ENCODE results near the gene PGAP1. TPM values are rescaled to one million over a fixed set of nuclear protein-coding genes. Genes with fewer than 3 reads are reported as not detected.

PGAP1 gene, protein sequence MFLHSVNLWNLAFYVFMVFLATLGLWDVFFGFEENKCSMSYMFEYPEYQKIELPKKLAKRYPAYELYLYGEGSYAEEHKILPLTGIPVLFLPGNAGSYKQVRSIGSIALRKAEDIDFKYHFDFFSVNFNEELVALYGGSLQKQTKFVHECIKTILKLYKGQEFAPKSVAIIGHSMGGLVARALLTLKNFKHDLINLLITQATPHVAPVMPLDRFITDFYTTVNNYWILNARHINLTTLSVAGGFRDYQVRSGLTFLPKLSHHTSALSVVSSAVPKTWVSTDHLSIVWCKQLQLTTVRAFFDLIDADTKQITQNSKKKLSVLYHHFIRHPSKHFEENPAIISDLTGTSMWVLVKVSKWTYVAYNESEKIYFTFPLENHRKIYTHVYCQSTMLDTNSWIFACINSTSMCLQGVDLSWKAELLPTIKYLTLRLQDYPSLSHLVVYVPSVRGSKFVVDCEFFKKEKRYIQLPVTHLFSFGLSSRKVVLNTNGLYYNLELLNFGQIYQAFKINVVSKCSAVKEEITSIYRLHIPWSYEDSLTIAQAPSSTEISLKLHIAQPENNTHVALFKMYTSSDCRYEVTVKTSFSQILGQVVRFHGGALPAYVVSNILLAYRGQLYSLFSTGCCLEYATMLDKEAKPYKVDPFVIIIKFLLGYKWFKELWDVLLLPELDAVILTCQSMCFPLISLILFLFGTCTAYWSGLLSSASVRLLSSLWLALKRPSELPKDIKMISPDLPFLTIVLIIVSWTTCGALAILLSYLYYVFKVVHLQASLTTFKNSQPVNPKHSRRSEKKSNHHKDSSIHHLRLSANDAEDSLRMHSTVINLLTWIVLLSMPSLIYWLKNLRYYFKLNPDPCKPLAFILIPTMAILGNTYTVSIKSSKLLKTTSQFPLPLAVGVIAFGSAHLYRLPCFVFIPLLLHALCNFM
- 10.5 to 22.5 TPM (median 12.3 TPM) in 3 replicates for total RNA-seq
- long read RNA-seq, full-length matches to known transcripts, result 2 of 2 reads
- long read RNA-seq, partial matches to known transcripts, result 0 of 2 reads
- long read RNA-seq, other reads (novel, unspliced or antisense), result 0 of 2 reads

DNA sequence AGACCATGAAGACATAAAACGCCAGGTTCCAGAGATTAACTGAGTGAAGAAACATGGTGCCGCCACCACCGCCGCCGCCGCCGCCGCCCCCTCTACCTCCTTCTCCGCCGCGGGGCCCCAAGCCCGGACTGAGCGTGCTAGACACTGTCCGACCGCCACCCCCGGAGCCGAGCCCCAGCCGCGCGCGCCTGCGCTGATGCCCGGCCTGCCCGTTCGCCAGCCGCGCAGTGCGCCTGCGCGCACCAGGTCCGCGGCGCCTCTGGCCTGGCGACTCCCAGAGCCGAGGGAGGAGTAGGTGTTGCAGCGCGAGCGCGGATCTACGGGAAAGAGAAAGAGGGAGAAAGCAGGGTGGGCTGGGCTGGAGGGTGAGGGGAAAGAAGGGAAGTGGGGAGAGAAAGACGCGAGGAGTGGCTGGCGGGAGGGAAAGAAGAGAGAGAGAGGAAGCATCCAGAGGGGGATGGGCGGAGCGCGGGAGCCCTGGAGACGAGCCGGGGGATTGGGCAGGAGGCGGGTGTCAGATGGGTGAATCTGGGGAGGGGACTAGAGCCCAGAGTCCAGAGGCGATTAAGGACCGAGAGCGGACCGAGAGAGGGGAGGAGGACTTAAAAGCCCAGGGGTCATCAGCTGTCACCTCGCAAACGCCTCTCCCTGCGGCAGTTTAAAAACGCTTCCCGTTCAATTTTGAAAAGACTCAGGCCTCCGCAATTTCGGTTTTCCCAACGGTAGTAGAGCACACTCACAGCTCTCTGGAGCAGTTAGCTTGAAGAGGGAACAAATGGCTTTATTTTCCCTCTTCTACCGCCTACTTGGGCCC, at the start of gene PGAP1:
Gene PGAP1, minus strand, starts transcription at position 146 of the 814 bp plus-strand sequence. Its CDS starts 91 bp downstream, at position 55.
- H3K27me3 Mint-ChIP-seq (ENCODE audit: low read depth), result no peaks in the 10 kb centered on the region
- H3K36me3 Mint-ChIP-seq (ENCODE audit: low read depth), result no peaks in the 10 kb centered on the region
- peaks cover 22% of the 10 kb centered on the region for H3K4me1 Mint-ChIP-seq (ENCODE audit: low read depth)
- peak within 1 kb of the TSS; percentile 99 for H3K27ac Mint-ChIP-seq (ENCODE audit: unreplicated experiment)
- TF ChIP-seq, protein P1, sequence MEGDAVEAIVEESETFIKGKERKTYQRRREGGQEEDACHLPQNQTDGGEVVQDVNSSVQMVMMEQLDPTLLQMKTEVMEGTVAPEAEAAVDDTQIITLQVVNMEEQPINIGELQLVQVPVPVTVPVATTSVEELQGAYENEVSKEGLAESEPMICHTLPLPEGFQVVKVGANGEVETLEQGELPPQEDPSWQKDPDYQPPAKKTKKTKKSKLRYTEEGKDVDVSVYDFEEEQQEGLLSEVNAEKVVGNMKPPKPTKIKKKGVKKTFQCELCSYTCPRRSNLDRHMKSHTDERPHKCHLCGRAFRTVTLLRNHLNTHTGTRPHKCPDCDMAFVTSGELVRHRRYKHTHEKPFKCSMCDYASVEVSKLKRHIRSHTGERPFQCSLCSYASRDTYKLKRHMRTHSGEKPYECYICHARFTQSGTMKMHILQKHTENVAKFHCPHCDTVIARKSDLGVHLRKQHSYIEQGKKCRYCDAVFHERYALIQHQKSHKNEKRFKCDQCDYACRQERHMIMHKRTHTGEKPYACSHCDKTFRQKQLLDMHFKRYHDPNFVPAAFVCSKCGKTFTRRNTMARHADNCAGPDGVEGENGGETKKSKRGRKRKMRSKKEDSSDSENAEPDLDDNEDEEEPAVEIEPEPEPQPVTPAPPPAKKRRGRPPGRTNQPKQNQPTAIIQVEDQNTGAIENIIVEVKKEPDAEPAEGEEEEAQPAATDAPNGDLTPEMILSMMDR (IDR thresholded peaks at IDR 0.05), result no peak
- DNase-seq (ENCODE audit: low spot score), result peak; percentile 95
- no peaks in the 10 kb centered on the region for H3K9me3 Mint-ChIP-seq (ENCODE audit: low read depth)
- H3K4me3 Mint-ChIP-seq (ENCODE audit: unreplicated experiment), result peak within 1 kb of the TSS; percentile 99

DNA sequence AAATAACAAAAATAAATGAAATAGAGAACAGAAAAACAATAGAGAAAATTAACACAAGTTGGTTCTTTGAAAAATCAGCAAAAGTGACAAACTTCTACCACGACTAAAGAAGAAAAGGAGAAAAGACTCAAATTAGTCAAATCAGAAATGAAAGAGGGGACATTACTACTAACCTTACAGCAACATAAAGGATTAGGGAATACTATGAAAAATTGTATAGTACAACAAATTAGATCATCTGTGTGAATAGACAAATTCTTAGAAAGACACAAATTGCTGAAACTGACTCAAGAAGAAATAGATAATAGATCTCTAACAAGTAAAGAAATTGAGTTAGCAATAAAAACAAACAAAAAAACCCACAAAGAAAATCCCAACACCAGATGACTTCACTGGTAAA, 48.5 kb upstream of the PGAP1 start:
- Mint-ChIP-seq H3K27me3 (ENCODE audit: low read depth) (no peaks in the 10 kb centered on the region), H3K36me3 (ENCODE audit: low read depth) (peaks cover 1% of the 10 kb centered on the region), H3K4me3 (ENCODE audit: unreplicated experiment) (no peak overlapping the region), H3K4me1 (ENCODE audit: low read depth) (no peaks in the 10 kb centered on the region), H3K9me3 (ENCODE audit: low read depth) (peaks cover 4% of the 10 kb centered on the region), H3K27ac (ENCODE audit: unreplicated experiment) (no peak overlapping the region)
- TF ChIP-seq, protein P1 (IDR thresholded peaks at IDR 0.05), result no peak
- DNase-seq (ENCODE audit: low spot score), result no peak

DNA sequence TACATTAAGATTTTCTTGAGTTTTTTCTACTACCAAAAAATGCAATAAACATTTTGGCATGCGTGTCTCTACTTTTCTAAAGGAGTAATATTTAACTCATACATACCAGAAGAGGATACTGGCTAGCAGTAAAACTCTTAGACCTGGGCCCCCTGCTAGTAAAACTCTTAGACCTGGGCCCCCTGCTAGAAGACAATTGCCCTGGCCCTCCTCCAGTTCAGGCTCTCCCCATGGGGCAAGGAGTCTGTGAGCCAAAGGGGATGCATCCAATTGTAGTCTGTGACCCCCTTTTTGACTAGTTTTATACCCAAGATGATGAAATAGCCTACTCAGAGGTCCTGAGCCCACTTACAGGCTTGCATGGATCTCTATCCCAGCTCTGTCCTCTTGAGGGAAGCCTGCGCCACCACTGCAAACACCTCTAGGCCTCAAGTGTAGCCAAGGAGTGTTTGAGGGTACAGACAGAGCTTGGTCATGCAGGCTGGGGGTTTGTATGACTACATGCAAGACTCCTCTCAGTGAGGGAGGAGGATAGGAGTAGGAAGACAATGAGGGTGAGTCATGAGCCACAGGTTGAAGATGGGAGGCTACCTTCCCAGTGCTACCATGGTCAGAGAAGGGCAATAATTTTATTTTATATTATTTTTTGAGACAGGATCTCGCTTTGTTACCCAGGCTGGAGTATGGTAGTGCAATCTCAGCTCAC, 45.2 kb upstream of the PGAP1 start:
- H3K36me3 Mint-ChIP-seq (ENCODE audit: low read depth), result peaks cover 1% of the 10 kb centered on the region
- H3K27ac Mint-ChIP-seq (ENCODE audit: unreplicated experiment), result no peak overlapping the region
- H3K9me3 Mint-ChIP-seq (ENCODE audit: low read depth), result peaks cover 4% of the 10 kb centered on the region
- H3K4me3 Mint-ChIP-seq (ENCODE audit: unreplicated experiment), result no peak overlapping the region
- TF ChIP-seq, protein P1 (IDR thresholded peaks at IDR 0.05), result no peak
- DNase-seq (ENCODE audit: low spot score), result no peak
- no peaks in the 10 kb centered on the region for H3K27me3 Mint-ChIP-seq (ENCODE audit: low read depth)
- peaks cover 9% of the 10 kb centered on the region for H3K4me1 Mint-ChIP-seq (ENCODE audit: low read depth)

DNA sequence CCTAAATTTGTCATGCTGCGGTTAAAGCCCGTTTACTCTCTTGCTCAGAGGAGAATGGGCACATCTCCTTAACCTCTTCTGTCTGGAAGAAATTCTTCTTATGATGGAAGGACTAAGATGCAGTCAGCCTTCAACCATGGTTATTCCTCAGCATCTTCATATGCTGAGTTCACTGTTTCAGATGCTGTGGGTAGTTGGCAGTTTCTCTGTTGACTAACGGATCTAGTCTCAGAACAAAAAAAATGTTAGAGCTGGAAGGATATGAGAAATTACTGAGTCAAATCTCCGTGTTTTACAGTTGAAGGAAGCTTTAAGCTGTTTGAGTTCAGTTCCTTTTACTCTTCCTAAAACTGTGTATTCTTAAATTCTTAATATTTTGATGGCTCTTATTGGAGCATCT, 43.6 kb upstream of the PGAP1 start:
- Mint-ChIP-seq H3K4me3 (ENCODE audit: unreplicated experiment) (no peak overlapping the region), H3K27me3 (ENCODE audit: low read depth) (no peaks in the 10 kb centered on the region), H3K36me3 (ENCODE audit: low read depth) (no peaks in the 10 kb centered on the region), H3K4me1 (ENCODE audit: low read depth) (peaks cover 14% of the 10 kb centered on the region), H3K27ac (ENCODE audit: unreplicated experiment) (no peak overlapping the region), H3K9me3 (ENCODE audit: low read depth) (peaks cover 4% of the 10 kb centered on the region)
- TF ChIP-seq, protein P1 (IDR thresholded peaks at IDR 0.05), result no peak
- no peak for DNase-seq (ENCODE audit: low spot score)

Data from chondrocyte (in vitro differentiated cells).